ENCODE measurements around the gene STMN1. TPM values are rescaled to one million over a fixed set of nuclear protein-coding genes. Genes with fewer than 3 reads are reported as not detected.
"Not testable (repeated sequence)": the region's sequence is repeated elsewhere in the genome, so short reads cannot be mapped to it uniquely, and the experiment has no call there.

STMN1 gene
- total and polyA plus RNA-seq, 7 donors: 30.7 to 175 (median 37.5) TPM

- Histone ChIP-seq H3K4me1 (no peaks in the 10 kb centered on the region), H3K27ac (no peak overlapping the region), H3K4me3 (no peak overlapping the region), H3K36me3 (no peaks in the 10 kb centered on the region), H3K27me3 (no peaks in the 10 kb centered on the region), H3K9me3 (no peaks in the 10 kb centered on the region)
- WGBS, 2 donors: 91 to 94% methylated on average over 4 of the region's 4 CpGs
- no peak for DNase-seq
- intact Hi-C loops (cut with DNase I): no loop called here
- TF ChIP-seq EP300 (IDR thresholded peaks at IDR 0.05) (no peak), POLR2AphosphoS5 (IDR thresholded peaks at IDR 0.05) (no peak), CTCF (IDR thresholded peaks at IDR 0.05) (no peak), POLR2A (IDR thresholded peaks at IDR 0.05) (no peak)
These were observed 30.7 kb upstream of the STMN1 start for GRCh38 chr1:25936947-25937346.

DNA sequence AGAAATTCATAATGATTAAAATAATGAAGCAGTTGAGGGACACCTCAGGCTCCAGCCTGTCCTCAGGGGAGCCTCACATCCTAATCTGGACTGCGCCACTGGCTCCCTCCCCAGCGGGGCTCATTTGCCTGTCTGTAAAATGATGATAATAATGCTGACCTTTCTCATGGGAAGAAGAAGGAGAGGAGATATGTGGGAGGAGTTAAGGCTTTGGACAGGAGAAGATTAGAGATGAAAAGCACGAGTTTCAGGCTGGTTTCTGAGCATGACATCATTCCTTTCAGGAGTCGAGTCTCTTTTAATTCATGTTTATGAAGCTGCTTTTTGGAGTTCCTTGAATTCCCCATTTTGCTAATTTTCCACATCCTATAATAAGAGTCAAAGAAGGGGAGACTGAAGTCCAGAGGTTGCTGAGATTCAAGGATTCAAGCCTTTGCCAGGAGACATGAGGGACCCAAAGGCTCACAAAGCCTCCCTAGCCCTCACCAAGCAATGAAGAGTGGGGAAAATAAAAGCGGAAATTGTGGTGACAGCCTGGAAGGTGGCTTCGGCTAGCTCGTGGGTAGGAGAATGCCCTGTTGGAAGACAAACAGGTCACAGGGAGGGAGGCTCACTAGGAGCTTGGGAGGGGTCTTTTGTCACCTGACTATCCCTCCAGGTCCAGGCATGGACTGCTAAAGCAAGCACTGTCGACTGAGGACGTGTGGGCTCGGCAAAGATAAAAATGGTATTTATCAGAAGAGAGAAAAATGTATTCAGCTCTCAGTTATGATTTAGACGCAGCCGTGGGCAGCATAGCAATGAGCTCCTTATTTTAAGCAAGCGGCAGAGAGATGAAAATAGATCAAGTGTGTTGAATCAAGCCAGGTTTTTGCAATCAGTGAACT is 27.5 kb upstream of the STMN1 start:
- DNase-seq: no peak
- H3K36me3 ChIP-seq: no peaks in the 10 kb centered on the region
- H3K27me3 ChIP-seq: no peaks in the 10 kb centered on the region
- no peaks in the 10 kb centered on the region for H3K9me3 ChIP-seq
- TF ChIP-seq POLR2A (IDR thresholded peaks at IDR 0.05): no peak
- TF ChIP-seq EP300 (IDR thresholded peaks at IDR 0.05): no peak
- TF ChIP-seq CTCF (IDR thresholded peaks at IDR 0.05): no peak
- no peak for TF ChIP-seq POLR2AphosphoS5 (IDR thresholded peaks at IDR 0.05)
- no peak overlapping the region for H3K27ac ChIP-seq
- no peak overlapping the region for H3K4me3 ChIP-seq
- WGBS, 2 donors: 78 to 81% methylated on average over 13 of the region's 13 CpGs
- intact Hi-C loops (cut with DNase I): no loop called here
- no peaks in the 10 kb centered on the region for H3K4me1 ChIP-seq

DNA sequence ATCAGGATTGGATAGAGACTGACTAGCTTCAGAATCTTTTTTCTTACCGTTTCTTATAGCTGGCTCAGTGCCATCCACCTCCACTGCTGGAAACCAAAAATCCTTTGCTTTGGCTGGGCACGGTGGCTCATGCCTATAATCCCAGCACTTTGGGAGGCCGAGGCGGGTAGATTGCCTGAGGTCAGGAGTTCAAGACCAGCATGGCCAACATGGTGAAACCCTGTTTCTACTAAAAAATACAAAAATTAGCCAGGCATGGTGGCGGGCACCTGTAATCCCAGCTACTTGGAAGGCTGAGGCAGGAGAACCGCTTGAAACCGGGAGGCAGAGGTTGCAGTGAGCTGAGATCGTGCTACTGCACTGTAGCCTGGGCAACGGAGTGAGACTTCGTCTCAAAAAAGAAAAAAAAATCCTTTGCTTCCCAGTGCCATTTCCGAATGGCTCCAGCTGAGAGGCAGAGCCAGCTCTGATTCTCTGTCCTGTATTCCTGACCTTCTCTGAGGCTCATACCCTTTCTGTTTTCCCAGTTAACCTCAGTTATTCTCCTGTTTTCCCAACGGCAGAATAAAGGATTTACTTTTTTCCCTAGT is 26.7 kb upstream of the STMN1 start:
- 47 to 80% methylated on average over 12 of the region's 12 CpGs for WGBS, 2 donors
- intact Hi-C loops (cut with DNase I): not testable (repeated sequence)

GRCh38 chr1:25932321-25932720 is 26.1 kb upstream of the STMN1 start:
- no peak overlapping the region for H3K27ac ChIP-seq
- H3K4me3 ChIP-seq: no peak overlapping the region
- H3K27me3 ChIP-seq: no peaks in the 10 kb centered on the region
- peaks cover 0 to 4% (median 0%) of the 10 kb centered on the region in 4 donors for H3K4me1 ChIP-seq
- 16 to 63% methylated on average over 5 of the region's 5 CpGs for WGBS, 2 donors
- DNase-seq: no peak
- no peaks in the 10 kb centered on the region for H3K9me3 ChIP-seq
- intact Hi-C loops (cut with DNase I): no loop called here
- H3K36me3 ChIP-seq: no peaks in the 10 kb centered on the region
- TF ChIP-seq EP300 (IDR thresholded peaks at IDR 0.05) (no peak), CTCF (IDR thresholded peaks at IDR 0.05) (no peak), POLR2A (IDR thresholded peaks at IDR 0.05) (no peak), POLR2AphosphoS5 (IDR thresholded peaks at IDR 0.05) (no peak)

More for the DNA sequence above, 26.7 kb upstream of the STMN1 start:
- H3K9me3 ChIP-seq, H3K27ac ChIP-seq, DNase-seq, H3K4me1 ChIP-seq, H3K36me3 ChIP-seq, H3K4me3 ChIP-seq, H3K27me3 ChIP-seq: not testable (repeated sequence)

DNA sequence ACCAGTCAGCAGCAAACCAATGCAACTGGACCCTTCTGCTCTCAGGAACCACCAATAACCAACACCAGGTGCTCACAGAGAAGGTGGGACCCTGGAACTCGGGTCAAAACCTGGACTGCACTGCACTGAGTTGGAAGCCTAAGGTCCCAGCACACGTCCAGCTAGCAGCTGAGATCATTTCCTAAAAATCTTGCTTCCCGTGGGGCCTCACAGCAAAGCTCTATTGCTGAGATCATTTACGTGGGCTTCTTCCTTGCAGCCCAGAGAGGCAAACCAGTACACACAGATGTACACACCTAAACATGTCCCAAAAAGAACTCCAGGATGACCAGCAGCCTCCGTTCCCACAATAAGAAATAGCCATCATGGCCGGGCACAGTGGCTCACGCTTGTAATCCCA is 22.8 kb upstream of the STMN1 start:
- no peak for DNase-seq
- Histone ChIP-seq H3K4me3 (no peak overlapping the region), H3K27ac (no peak overlapping the region), H3K4me1 (peaks cover 0 to 9% (median 3%) of the 10 kb centered on the region in 4 donors), H3K36me3 (no peaks in the 10 kb centered on the region), H3K9me3 (no peaks in the 10 kb centered on the region), H3K27me3 (peaks cover 0 to 4% (median 0%) of the 10 kb centered on the region in 3 donors)
- intact Hi-C loops (cut with DNase I): no loop called here
- WGBS, 2 donors: 89 to 90% methylated on average over 7 of the region's 7 CpGs
- TF ChIP-seq EP300 (IDR thresholded peaks at IDR 0.05) (no peak), POLR2AphosphoS5 (IDR thresholded peaks at IDR 0.05) (no peak), CTCF (IDR thresholded peaks at IDR 0.05) (no peak)
